Tibial nerve (tissue), 3 donors: ENCODE results near the gene PPP2R3B.

Source experiments
- POLR2A ChIP-seq, 2 donors: fragments of 450-650 bp; IDR thresholded peaks; one replicate each; pipeline ENCODE4 v1.6.1; 2017; ENCODE audit warnings: antibody characterized with exemption in 2 of 2, mild to moderate bottlenecking in 2 of 2, moderate library complexity in 2 of 2
- TF ChIP-seq, protein P1 (sequence below), 5 experiments: fragments of 200-600 bp in 3 of 5; fragments of 450-650 bp in 2 of 5; sonication (generic) in 3 of 5; IDR thresholded peaks; one replicate each; pipeline ENCODE4 v1.5.1; 2016 to 2019; ENCODE audit warnings: antibody characterized with exemption in 5 of 5, mild to moderate bottlenecking in 3 of 5, moderate library complexity in 2 of 5

DNA sequence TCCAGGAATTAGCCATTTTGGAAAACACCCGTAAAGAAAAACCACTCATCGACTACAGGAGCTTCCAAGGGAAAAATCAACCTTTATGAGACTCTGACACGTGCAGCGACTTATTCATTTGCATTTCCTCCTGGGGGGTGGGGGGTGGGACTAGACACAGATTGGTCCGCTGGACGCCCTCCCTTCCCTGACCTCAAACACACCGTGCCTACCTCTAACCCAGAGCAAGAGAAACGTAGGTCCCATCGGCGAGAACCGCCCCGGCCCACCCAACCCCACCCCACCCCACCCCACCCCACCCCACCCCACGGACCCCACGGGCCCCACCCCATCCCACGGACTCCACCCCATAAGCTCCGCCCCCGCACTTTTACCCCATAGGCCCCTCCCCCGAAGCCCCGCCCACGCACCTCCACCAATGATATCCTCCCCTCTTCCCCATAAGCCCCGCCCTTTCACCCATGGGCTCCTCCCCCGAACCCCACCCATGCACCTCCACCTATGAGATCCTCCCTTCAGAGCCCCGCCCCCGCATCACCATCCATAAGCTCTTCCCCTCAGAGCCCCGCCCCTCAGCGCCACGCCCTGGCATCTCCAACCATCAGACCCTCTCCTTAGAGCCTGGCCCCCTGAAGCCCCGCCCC is 69.2 kb downstream of the PPP2R3B start:
- TF ChIP-seq, protein P1, sequence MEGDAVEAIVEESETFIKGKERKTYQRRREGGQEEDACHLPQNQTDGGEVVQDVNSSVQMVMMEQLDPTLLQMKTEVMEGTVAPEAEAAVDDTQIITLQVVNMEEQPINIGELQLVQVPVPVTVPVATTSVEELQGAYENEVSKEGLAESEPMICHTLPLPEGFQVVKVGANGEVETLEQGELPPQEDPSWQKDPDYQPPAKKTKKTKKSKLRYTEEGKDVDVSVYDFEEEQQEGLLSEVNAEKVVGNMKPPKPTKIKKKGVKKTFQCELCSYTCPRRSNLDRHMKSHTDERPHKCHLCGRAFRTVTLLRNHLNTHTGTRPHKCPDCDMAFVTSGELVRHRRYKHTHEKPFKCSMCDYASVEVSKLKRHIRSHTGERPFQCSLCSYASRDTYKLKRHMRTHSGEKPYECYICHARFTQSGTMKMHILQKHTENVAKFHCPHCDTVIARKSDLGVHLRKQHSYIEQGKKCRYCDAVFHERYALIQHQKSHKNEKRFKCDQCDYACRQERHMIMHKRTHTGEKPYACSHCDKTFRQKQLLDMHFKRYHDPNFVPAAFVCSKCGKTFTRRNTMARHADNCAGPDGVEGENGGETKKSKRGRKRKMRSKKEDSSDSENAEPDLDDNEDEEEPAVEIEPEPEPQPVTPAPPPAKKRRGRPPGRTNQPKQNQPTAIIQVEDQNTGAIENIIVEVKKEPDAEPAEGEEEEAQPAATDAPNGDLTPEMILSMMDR (IDR thresholded peaks at IDR 0.05) = no peak
- TF ChIP-seq POLR2A (IDR thresholded peaks at IDR 0.05) = no peak
